PC-3 (cell line): Measurements from ENCODE around the gene CFAP45.

Experiments used
- EZH2 ChIP-seq: fragments of 300-600 bp; sonication (generic); IDR thresholded peaks from one replicate; pipeline ENCODE4 v1.6.1; 2017; ENCODE audit warnings: antibody characterized with exemption, mild to moderate bottlenecking, low read length; ENCODE audit not compliant: unreplicated experiment
- TF ChIP-seq, protein P1 (sequence below): fragments of 300-600 bp; sonication (generic); conservative IDR thresholded peaks from 2 replicates; pipeline ENCODE4 v1.5.1; 2017; ENCODE audit warnings: antibody characterized with exemption, low read depth, mild to moderate bottlenecking, low read length

DNA sequence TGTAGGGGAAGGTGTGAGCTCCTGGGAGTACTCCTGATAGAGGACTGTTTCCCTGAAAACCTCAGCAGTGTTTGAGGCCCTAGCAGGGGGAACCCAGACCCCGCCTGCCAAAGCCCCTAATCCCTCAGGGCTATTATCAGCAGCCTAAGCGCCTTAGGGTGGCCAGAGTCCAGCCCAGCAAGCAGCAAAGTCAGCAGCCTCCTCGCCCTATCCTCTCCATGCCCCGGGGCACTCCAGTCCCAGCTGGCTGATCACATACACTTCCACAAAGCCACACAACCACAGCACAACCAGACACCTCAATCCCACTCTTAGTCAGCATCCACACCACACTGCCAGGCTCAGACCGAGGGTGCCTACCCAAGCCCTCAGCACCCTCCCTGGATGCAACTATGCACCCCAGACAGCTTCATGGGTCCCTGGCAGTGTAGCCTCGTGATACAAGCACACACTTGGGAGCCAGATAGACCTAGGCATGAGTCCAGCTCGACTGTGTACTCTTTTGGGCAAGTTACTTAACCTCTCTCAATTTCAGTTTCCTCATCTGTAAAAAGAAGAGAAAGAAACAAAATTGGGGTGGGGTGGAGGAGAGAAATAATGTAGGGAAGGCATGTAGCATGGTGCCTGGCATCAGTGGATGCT is 38.4 kb upstream of the CFAP45 start:
- TF ChIP-seq, protein P1, sequence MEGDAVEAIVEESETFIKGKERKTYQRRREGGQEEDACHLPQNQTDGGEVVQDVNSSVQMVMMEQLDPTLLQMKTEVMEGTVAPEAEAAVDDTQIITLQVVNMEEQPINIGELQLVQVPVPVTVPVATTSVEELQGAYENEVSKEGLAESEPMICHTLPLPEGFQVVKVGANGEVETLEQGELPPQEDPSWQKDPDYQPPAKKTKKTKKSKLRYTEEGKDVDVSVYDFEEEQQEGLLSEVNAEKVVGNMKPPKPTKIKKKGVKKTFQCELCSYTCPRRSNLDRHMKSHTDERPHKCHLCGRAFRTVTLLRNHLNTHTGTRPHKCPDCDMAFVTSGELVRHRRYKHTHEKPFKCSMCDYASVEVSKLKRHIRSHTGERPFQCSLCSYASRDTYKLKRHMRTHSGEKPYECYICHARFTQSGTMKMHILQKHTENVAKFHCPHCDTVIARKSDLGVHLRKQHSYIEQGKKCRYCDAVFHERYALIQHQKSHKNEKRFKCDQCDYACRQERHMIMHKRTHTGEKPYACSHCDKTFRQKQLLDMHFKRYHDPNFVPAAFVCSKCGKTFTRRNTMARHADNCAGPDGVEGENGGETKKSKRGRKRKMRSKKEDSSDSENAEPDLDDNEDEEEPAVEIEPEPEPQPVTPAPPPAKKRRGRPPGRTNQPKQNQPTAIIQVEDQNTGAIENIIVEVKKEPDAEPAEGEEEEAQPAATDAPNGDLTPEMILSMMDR, result no peak
- no peak for TF ChIP-seq EZH2
